ENCODE results near the gene CYBB.

CYBB gene

DNA sequence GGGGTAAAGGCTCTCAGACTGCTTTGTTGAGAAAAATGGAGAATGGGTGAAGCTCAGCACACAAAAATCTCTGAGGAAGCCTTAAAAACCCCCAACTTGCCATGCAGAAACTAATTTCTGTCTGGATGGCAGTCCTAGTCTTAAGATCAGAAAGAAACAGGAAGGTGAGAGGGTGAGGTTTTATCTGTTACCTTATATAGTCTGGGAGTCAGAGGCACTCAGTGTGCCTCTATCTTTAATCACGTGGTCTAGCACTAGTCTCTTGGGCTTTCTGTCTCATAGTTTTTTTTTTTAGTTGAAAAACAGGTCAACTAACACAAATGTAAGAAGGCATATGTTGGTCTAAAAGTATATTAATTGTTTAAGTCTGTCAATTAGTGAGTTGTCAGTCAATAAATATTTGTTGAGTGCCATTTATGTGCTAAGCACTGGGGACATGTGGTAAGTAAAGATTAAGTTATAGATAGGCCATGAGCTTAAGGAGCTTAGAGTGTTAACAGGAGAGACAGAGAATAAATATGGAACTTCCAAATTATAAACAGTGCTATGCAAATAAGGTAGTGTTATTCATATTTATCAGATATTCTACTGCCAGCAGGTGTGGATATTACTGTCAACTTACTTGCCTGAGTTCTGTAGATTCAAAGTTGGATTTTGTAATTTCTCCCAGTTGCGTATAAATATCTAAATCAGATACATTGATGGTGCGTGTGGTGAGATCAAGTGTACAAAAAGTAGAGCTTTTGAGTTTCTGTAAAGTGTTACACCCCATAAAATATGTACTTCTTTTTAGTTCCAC lies 7.0 kb downstream of the CYBB start:
- no peak for DNase-seq

DNA sequence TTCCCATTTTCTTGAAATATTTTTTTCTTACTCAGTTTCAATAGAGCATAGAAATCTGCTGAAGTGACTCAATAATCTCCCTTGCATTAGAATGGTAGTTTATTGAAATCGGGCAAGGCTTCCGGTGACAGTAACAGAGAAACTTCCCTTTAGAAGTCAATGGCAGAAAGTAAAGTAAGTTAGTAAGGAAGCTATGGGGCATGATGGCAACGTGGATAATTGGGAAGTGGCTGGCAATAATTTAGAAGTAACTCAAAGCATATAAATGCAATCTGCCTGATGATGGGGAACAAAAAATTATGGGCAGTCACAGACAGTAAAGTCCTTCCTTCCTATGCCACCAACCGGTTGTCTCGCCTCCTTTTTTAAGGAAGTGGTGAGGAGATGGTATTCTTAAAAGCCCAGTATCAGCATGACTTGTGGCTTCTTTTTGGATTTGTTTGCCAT lies 7.6 kb downstream of the CYBB start:
- no peak for DNase-seq

DNA sequence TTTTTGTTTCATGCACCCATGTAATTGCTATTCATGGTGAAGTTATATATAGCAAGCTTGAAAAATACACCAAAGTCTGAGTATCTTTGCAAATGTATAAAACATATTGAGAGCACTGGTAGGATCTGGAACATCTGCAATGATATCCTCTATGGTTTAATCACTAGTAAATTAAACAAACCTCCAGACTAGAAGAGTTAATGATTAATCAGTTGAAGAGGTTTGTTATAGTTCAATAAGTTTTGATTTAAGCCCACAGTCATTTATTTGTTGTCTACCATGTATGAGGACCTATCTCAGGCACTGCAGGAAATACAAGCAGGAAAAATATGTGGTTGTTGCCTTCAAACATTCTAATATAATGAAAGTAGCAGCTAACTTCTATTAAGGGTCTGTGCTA lies 16.5 kb downstream of the CYBB start:
- DNase-seq: no peak

DNA sequence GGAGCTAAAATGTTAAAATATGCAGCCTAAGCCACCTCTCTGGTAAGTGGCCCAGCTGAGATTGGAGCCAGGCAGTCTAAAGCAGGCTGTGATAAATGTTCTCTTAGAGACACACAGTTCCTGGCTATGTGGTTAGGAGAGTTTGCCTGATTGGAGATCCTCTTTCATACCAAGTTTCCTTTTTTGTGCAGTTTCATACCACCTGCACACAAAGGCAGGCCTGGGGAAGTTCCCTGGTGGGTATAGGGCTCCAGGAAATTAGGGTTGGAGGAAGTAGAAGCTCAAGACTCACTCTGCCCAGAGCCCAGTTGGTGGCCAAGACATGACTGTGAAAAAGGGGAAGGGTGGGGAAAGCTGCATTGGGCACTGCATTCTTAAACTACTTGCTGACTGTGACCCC lies 16.9 kb downstream of the CYBB start:
- no peak for DNase-seq

DNA sequence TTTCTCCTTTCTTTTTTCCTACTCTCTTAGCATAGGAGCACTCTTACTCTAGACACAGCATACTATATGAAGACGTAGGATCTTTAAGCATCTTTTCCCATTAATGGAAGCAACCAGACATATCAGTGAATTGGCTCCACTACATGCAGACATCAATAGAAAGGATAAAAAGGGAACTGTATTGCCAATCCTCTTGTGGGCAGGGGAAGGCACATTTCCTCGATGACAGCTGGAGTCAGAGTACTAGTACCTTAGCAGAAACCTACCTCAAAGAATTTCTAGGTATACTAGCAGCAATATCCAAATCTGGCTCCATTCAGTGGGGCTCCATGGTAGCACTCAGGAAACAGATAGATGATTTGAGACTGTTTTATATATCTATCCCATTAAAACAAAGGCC lies 20.1 kb downstream of the CYBB start:
- DNase-seq: no peak

DNA sequence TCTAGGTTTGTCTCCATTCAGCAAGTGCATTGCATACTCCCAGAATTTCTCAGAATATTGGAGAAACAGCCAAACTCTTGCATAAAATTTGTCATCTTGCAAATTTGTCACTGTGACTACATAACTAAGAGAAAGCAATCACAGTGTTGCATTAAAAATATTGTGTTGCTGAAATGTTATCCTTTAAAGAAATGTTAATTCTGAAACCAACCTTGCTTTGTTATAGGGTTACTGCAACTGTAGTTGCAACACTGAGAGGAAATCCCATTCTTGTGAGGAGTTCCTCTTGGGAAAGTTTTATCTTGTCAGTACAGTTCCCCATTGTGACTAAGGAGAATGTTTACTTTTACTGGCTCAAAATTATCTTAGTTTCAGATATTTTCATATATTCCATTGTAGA lies 20.9 kb downstream of the CYBB start:
- DNase-seq: no peak

DNA sequence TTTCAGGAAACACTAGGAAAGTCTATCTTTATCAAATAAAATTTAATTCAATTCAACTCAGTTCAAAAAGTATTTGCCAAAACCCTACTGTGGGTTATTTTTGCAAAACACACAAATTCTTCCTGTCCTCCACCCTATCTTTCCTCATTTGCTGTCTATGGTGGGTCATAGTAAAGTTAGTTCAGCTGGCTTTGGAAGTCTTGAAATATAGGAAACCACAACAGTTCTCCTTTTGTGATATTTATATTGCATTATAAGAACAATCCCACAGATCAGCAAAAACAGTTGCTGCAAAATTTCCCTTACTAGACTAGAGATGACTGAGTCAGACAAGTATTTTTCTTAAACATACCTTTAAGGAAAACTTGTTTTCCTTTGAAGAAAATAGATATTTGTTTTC lies 22.2 kb downstream of the CYBB start:
- no peak for DNase-seq

DNA sequence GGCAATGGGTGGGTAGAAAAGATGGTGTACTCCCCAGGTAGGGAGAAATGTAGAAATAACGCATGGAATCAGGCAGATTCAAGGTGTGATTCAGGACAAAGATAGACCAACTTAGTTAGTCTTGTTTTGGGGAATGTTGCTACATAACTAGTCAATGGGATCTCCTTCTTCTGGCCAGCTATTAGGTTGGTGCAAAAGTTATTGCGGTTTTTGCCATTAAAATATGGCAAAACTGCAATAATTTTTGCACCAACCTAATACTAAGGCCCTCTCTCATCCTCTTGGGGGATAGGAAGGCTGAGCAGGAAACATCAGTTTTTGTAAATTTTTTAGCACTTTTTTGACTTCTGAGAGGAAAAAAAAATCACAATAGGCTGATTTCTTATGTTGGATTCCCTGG lies 23.2 kb downstream of the CYBB start:
- no peak for DNase-seq

DNA sequence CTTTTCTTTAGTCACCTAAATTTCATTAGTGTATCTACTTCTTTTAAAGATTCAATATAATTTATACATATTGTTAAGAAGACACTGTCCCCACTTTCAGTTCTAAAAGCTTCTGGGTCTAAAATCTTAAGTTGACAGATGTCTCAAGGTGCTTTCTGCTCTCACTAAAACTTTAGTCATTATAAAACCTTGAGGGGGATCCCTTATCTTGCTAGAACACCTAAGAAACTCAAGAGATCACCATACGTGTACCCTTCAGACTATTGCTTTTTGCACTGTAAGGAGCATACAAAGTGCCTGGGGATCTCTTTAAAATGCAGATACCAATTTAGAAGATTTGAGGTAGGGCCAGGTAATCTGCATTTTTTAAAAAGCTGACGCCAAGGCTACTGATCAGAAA lies 30.1 kb downstream of the CYBB start:
- DNase-seq: no peak

DNA sequence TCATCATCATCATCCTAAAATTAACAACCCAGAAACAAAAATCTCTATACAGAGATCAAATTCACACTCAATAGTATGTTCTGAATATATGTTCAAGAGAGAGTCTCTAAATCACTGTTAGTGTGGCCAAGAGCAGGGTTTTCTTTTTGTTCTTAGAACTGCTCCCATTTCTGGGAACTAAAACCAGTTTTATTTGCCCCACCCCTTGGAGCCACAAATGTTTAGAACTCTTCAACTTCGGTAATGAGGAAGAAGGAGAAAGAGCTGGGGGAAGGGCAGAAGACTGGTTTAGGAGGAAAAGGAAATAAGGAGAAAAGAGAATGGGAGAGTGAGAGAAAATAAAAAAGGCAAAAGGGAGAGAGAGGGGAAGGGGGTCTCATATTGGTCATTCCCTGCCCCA lies 32.3 kb downstream of the CYBB start:
- DNase-seq: no peak

DNA sequence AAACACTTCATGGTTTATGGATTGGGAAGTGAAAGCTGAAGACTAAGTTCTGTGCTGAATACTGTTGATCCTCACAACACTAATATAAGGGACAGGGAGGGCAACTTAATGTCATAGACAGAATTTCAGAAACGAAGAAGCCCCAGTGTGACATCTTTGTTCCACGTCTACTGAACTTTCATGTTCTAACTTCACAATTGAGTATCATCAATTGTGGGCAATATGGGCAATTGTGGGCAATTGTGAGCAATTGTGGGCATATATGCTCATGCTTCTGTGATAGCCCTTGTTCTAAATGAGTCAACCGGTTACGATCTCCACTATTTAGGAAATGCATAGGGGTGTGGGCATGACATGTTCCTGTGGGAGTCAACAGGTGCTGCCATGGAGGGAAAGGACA lies 33.7 kb downstream of the CYBB start:
- DNase-seq: no peak

DNA sequence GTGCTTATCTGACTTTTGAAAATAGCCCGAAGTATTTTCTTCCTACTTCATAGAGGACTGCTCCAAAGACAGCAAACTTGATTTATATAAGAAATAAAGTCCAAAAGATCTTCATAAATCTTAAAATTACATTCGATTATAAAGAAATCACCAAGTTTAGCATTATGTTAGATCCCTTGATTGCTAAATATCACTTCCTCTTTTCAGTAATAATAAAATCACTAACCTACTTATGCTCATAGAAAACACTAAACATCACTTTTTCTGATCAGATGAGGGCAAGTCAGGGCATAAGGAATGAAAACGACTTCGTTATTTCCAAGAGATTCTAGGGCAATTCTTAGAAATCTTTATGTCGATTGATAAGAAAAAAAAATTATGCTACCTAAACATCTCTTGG lies 35.5 kb downstream of the CYBB start:
- no peak for DNase-seq

DNA sequence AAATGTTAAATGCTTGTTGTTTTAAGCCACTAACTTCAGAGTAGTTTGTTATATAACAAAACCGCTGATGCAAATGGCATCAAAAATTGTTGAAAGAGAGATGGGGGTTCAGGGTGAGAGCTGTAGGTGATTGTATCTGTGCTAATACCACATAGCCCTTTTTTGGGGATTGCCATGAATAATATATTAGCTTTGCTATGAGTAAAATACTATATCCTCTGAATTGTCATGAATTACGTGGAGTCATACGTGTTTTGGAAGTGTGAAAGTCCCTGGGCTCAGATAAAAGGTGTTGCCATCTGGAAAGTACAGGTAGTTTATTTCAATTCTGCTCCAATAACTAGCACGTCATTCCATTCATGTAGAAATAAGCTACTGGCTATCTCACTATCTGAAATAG lies 36.9 kb downstream of the CYBB start:
- no peak for DNase-seq

DNA sequence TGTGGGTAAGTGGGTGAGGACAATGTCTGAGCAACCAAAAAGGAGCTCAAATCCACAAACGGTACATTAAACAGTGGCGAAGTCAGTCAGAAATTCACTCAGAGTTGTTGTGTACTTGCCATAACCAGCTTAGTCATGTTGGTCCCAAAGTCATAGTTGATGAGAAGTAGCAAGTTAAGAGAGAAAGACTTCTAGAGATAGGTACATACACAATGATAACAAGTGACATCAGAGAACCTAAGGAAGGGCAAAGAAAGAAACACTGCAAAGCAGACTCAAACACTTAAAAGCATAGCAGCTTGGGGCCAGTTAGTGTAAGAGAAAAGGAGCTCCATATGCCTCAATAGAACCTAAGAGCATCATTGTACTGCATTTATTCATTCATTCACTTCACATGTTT lies 37.3 kb downstream of the CYBB start:
- DNase-seq: no peak

DNA sequence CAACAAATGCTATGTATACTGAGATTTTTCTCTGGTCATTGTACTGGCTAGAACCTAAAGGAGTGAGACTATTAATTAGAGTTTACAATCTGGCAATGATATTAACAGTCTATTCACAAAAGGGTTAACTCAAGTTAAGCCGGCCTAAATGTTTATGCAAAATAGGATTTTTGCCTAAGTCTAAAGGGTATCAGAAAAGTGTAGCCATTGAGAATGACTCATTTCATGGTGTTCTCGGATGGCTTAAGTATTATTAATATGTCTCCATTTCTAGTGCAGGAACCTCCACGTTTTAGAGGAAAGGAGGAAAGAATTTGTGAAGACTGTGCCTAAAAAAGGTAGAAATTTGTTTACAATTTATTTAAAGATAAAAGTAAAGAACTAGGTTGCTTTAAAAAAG lies 37.7 kb downstream of the CYBB start:
- DNase-seq: no peak

DNA sequence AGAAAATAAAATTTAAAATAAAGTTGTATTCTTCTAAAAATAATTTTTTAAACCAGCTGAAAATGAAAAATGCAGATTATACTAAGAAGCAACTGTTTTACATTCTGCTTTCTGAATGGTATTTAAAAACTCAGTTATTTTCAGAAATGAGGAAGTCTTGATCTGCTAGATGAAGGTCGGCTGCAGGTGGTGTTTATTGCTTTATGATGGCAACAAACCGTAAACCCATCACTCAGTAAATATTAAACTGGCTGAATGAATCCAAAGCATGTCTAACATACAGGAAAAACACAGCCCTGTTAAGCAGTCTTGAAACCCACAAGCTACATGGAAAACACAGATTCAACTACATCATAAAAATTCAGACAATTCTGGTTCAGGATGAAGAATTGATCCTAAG lies 38.2 kb downstream of the CYBB start:
- DNase-seq: no peak

DNA sequence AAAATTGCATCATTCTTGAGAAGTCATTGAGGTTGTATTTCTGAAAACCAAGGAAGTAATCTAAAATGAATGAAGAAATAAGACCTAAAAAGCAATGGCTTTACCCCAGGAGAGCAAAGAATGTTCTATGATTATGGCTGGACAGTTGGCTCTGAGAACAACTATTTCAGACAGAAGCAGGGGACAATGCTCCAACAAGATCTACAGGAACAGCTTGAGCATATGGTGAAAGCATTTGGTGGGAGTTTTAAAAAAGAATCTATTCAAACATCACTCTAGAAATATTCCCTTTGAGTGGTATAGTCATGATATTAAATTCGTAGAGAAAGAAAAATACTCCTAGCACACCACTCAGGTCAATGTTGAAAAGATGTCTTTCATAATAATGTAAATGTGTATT lies 40.8 kb downstream of the CYBB start:
- no peak for DNase-seq

DNA sequence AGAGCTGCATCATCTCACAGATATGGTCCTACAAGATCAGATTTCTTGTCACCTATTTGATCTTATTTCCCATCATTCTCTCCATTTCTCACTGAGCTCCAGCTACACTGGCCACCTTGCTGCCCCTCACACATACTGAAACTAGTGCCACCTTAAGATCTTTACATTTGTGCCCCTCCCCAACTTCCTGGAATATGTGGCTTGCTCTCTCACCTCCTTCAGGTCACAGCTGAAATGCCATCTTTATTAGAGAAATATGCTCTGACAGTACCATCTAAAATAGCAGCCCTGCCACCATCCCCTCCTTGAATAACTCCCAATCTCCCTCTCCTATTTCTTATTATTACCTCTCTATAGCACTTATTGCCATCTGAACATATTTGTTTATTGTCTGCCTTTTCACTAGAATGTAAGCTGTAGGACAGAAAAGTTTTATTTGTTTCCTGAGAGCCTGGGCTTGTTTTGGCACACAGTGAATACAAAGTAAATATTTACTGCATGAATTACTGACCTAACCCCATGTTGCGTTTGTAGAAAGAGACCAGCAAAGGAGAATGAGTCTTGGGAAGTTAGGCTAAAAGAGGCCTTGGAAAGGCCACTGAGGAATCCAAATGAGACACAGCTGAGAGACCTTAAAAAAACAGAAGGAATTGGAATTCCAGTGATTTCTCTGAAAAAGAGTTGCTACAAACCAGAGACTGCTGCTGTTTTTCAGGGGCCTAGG lies 44.8 kb downstream of the CYBB start:
- no peak for DNase-seq

DNA sequence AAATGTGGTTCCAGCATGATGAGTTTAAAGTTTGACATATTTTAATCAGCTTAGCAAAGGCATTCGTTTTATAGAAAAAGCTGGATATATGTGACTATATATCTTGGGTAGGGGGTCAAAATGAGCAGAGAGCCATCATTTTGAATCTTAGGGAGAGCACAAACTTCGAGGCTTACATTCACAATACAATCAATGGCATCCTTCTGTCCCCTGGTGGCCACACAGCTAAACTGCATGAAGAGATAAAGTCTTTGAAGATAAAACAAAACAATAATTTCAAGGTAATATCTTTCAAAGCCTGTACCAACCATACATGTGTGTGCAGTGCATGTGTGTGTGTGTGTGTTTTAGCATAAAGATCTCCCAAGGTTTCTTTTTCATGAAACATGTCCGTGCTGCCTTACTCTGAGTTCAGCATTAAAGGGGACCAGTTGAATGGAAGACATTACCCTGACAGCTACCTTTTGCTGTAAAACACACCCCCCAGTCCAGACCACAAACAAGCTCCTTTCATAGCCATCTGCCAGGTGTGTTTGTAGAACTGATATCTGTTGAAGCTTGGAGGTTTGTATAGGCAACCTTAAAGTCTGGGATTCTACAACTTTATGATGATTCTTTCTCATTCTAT lies 45.5 kb downstream of the CYBB start:
- peak; percentile 39 for DNase-seq

DNA sequence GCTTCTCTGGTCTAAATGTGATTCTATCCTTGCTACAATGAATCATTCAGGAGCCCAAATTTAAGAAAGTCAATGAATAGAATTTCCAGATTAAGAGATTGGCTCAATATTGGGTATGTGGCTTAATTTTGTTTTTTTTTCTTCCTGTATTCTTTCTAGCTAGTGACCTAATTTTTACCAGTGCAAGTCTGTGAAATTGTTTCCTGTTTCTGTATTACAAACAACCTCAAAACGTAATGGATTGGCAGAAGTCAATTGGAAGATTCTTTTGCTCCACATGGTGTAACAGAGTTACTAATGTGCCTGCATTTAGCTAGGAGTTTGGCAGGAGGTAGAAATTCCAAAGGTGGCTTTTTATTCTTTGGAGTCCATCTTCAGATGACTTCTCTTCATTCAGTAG lies 49.9 kb downstream of the CYBB start:
- DNase-seq: no peak

DNA sequence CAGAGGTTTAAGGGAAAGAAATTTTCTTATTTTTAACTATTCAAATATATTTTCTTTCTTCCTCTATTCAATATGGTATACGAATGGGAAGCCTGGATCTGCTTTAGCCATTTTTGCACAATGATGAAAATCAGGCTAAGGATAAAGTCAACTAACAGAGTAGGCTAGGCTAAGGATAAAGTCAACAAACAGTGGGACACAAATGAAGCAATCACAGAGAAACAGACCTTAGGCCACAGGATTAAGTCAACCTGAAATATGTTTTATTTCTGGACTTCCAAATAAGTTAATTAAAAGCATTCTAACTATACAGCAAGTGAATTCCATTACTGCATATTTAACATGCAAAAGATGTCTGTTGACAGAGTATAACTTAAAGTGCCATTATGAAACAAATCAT lies 50.5 kb downstream of the CYBB start:
- DNase-seq: no peak

DNA sequence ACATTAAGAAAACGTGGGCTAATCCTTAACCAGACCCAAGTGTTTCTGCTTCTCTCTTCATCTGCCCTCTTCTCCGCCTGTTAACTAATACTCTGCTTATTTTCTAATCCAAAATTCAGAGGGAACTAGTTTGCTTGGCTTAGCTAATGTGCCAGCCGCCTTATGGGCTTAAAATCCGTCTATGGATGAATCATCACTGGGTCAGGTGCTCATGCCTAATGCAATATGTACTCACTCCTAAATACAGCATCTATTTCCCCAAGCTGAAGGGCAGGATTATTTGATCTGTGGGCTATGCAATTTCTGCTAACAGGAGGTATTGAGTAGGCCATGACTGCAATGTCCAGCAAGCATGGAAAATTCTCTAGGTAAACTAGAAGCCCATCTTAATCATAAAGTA lies 55.1 kb downstream of the CYBB start:
- DNase-seq: no peak

DNA sequence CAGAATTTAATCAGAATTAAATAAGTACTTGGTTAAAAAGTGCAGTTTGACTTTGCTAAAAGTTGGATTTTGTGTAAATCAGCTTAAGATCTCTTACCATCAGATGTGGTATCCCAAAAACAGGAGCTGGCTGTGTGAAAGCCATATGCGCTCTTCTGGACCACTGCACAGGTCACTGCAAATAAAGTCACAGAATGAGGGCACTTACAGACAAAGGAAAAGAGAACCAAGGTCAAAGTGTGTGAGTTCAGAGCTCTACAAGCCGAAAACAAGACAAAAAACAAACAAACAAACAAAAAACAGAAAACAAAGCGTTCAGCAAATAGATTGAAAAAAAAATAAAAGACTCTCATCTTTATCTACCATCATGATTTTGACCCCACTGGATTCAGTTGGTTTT lies 61.1 kb downstream of the CYBB start:
- no peak for DNase-seq

DNA sequence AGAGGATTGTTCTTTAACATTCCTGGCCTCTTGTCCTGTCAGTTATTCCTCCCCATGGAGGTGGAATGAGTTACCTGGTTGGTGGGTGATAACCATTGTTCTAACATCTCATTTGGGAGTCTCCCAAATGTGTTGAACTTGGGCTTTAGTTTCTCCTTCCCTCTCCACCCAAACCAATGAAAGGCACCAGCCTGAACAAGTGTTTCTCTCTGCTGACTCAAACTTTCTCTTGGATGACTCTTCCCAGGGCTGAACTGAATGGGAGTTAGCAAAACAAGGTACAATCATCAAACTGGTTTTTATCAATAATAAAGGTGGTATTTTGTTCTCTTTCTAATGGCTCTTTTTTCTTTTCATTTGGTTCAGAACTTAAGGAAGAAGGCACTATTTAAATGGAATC lies 64.8 kb downstream of the CYBB start:
- DNase-seq: no peak

Measured in effector CD4-positive, alpha-beta T cell (primary cell).